Smooth muscle cell of trachea (primary cell): ENCODE data around the gene DHDH. TPM values are rescaled to one million over a fixed set of nuclear protein-coding genes. Genes with fewer than 3 reads are reported as not detected.

Source experiments
- total RNA-seq: library from RNA; depleted of rRNA; stranded (reverse); fragments of >200 nt; gene quantifications from 2 replicates; pipeline ENCODE4 v1.2.1, GENCODE V29; 2014

Gene DHDH
- total RNA-seq = not detected in 2 replicates

DNA sequence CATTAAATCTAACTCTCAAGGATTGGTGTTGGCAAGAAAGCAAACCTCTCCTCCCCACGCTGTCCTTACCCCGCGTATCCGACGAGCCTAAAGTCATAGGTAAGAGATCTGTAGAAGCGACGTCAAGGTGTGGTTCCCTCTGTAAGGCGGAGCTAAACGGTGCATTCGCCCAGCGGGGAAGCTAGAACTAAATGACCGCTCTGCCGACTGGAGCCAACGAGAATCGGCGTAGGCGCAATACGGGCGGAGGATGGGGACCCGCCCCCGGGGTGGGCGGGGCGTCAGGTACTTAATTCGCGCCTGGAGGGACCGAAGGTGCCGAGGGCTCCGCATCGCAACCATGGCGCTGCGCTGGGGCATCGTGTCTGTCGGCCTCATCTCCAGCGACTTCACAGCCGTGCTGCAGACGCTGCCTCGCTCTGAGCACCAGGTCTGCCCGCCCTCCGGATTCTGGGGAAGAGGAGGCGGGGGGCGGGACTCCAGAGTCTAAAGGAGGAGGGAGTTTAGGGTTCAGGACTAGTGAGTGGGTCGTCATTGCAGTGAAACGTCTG is at the start of gene DHDH:
DHDH (plus strand) TSS at position 318 of the 551 bp plus-strand sequence; CDS start at position 341, 23 bp downstream.

DNA sequence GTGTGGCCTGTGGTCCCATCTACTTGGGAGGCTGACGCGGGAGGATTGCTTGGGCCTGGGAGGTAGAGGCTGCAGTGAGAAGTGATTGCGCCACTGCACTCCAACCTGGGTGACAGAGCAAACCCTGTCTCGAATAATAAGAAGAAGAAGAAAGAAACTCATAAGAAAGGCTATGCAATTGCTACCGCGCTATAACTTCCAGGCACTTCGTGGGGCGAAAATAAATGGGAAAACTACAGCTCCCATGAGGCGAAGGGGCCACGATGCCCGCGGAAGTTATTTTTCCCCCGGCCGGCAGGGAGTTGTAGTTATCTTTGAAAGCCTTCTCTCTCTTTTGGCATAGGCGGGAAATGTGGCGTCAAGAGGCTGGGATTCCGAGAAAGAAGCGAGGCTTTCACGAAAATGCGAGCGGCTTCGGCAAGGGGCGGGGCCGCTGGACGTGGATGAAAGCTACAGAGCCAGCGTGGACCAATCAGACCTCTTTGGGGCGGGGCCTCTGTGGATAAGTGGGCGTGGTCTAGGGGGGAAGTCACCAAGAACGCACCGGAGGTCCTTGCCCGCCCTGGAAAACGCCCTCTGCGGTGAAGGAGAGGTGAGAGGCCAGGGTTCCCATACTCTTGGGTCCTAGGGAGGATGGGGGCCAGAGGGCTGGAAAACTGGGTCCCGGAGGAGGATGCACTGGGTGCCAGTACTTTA is 33.6 kb upstream of the DHDH start, which contains the start of gene NUCB1:
NUCB1 (plus strand) TSS at position 532 of the 696 bp plus-strand sequence. CDS start 485 bp downstream, outside the sequence.

DNA sequence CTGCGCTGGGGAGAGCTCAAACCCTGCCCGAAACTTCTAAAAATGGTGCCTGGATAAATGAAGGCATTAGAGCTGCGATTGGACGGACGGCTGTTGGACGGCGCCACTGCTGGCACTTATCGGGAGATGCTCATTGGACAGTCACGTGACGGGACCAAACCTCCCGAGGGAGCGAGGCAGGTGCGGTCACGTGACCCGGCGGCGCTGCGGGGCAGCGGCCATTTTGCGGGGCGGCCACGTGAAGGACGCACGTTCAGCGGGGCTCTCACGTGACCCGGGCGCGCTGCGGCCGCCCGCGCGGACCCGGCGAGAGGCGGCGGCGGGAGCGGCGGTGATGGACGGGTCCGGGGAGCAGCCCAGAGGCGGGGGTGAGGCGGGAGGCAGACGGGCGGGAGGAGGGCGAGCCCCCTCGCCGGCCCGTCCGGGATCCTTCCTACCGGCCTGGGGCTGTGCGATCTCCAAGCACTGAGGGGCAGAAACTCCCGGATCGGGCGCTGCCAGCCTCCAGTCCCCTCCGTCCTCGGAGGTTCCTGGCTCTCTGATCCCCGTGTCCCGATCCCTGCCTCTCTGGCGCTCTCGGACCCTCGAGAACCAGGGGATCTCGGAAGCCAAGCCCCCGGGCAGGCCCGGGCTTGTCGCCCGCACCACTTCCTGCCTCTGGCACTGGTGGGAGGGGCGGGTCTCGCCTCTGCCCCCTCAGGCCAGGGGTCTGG is 21.3 kb downstream of the DHDH start, which contains the start of gene BAX:
BAX (plus strand) TSS at position 281 of the 713 bp plus-strand sequence; CDS start at position 335, 54 bp downstream.

DNA sequence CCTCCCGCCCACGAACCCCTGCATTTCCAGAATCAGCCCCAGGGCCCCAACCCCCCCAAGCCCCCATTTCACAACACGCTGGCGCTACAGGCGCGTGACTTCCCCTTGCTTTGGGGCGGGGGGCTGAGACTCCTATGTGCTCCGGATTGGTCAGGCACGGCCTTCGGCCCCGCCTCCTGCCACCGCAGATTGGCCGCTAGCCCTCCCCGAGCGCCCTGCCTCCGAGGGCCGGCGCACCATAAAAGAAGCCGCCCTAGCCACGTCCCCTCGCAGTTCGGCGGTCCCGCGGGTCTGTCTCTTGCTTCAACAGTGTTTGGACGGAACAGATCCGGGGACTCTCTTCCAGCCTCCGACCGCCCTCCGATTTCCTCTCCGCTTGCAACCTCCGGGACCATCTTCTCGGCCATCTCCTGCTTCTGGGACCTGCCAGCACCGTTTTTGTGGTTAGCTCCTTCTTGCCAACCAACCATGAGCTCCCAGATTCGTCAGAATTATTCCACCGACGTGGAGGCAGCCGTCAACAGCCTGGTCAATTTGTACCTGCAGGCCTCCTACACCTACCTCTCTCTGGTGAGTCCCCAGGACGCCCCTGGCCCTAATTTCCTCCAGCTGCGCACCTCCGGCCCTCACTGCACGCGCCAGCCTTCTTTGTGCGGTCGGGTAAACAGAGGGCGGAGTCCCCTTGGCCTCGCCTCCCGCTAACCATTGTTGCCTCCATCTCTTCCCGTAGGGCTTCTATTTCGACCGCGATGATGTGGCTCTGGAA is 31.7 kb downstream of the DHDH start, which contains the start of gene FTL:
FTL (plus strand) TSS at position 270 of the 766 bp plus-strand sequence; CDS start at position 469, 199 bp downstream.

DNA sequence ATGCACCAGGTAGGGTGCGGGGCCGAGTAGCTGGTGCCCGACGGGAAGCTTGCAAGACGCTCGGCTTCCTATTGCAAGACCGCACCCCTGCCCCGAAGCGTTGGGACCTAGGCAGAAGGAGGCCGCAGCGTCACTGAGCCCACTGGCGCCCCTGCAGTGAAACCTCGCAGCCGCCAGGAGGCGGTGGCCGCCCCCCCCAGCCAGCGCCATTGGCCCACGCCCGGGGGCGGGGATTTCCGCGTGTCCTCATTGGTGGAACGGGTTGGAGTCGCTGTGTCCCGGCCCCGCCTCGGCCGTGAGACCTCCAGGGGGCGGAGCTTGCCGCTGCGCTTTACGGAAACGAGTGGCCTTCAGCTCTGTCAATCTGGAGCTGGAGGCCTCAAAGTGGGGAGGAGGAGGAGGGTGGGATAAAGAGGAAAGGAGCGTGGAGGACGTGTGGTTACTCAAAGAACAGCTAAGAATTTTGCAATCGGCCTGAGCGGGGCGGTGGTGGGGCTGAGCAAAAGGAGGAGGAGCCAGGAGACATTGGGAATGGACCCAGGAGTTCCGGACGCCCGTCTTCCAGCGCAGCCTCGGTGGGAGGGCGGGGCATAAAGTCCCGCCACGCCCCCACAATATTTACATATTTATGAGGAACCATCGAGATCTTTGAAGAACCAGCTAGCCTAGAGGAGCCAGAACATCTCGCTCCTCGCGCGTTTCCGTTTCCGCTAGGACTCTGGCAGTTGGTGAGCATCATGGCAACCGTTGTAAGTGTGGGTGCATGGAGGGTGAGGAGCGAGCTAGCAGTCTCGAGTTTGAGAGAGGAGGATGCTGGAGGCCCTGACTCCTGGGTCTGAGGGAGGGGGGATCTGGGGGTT is 59.9 kb downstream of the DHDH start, which contains the start of the genes GYS1 and RUVBL2:
GYS1 (minus strand) TSS at position 135 of the 860 bp plus-strand sequence. CDS start 197 bp downstream, outside the sequence.
RUVBL2 (plus strand) TSS at position 713 of the 860 bp plus-strand sequence; CDS start at position 738, 25 bp downstream.

Other genes starting within 250 kb of the DHDH start
- gene FUT2, start 237.7 kb upstream of the DHDH start, total RNA-seq = not detected in 2 replicates
- gene MAMSTR, start 214.0 kb upstream of the DHDH start, total RNA-seq = 1.9 and 3.8 TPM in 2 replicates
- 1.0 and 2.8 TPM in 2 replicates for gene RASIP1, start 193.1 kb upstream of the DHDH start, total RNA-seq
- not detected in 2 replicates for gene IZUMO1, start 186.8 kb upstream of the DHDH start, total RNA-seq
- under 0.01 TPM in 2 replicates for gene FUT1, start 181.1 kb upstream of the DHDH start, total RNA-seq
- not detected in 2 replicates for gene FGF21, start 178.2 kb upstream of the DHDH start, total RNA-seq
- gene BCAT2, start 122.7 kb upstream of the DHDH start, total RNA-seq = 46.4 and 51.6 TPM in 2 replicates
- gene HSD17B14, start 97.2 kb upstream of the DHDH start, total RNA-seq = 6.0 TPM in 2 replicates
- 33.5 and 35.4 TPM in 2 replicates for gene PLEKHA4, start 65.1 kb upstream of the DHDH start, total RNA-seq
- gene PPP1R15A, start 61.3 kb upstream of the DHDH start, total RNA-seq = 70.0 and 111 TPM in 2 replicates
- 0.44 and 1.7 TPM in 2 replicates for gene TULP2, start 35.0 kb upstream of the DHDH start, total RNA-seq
- 185 and 330 TPM in 2 replicates for gene NUCB1, start 33.4 kb upstream of the DHDH start, total RNA-seq
- gene BAX, start 21.2 kb downstream of the DHDH start, total RNA-seq = 84.1 and 144 TPM in 2 replicates
- gene FTL, start 31.6 kb downstream of the DHDH start, total RNA-seq = 3,972 and 15,717 TPM in 2 replicates
- gene GYS1, start 59.6 kb downstream of the DHDH start, total RNA-seq = 41.5 and 53.4 TPM in 2 replicates
- 175 and 353 TPM in 2 replicates for gene RUVBL2, start 60.2 kb downstream of the DHDH start, total RNA-seq
- gene LHB, start 83.4 kb downstream of the DHDH start, total RNA-seq = not detected in 2 replicates
- not detected in 2 replicates for gene CGB3, start 90.6 kb downstream of the DHDH start, total RNA-seq
- gene CGB2, start 98.2 kb downstream of the DHDH start, total RNA-seq = not detected in 2 replicates
- not detected in 2 replicates for gene CGB1, start 103.2 kb downstream of the DHDH start, total RNA-seq
- gene CGB5, start 110.1 kb downstream of the DHDH start, total RNA-seq = not detected in 2 replicates
- not detected in 2 replicates for gene CGB8, start 115.4 kb downstream of the DHDH start, total RNA-seq
- gene CGB7, start 124.0 kb downstream of the DHDH start, total RNA-seq = not detected in 2 replicates
- not detected in 2 replicates for gene NTF4, start 131.1 kb downstream of the DHDH start, total RNA-seq
- gene KCNA7, start 139.0 kb downstream of the DHDH start, total RNA-seq = not detected in 2 replicates
- gene SNRNP70, start 151.8 kb downstream of the DHDH start, total RNA-seq = 116 and 242 TPM in 2 replicates
- 6.3 and 7.4 TPM in 2 replicates for gene LIN7B, start 180.7 kb downstream of the DHDH start, total RNA-seq
- 0.99 TPM in 1 of 2 replicates, not detected in the other for gene C19orf73, start 185.4 kb downstream of the DHDH start, total RNA-seq
- gene PPFIA3, start 185.8 kb downstream of the DHDH start, total RNA-seq = 1.0 and 1.5 TPM in 2 replicates
- not detected in 2 replicates for gene HRC, start 221.7 kb downstream of the DHDH start, total RNA-seq
- 23.0 and 27.0 TPM in 2 replicates for gene TRPM4, start 224.1 kb downstream of the DHDH start, total RNA-seq